Esophagus squamous epithelium (tissue), 5 donors: Measurements from ENCODE around the gene APP. TPM values are rescaled to one million over a fixed set of nuclear protein-coding genes. Genes with fewer than 3 reads are reported as not detected.
"Not testable (repeated sequence)": the region's sequence is repeated elsewhere in the genome, so short reads cannot be mapped to it uniquely, and the experiment has no call there.

Experiments used
- DNase-seq: peaks from one replicate; lab custom pipeline; 2025; lab: John Stamatoyannopoulos, UW
- H3K27ac ChIP-seq, 4 donors: fragments of 200-600 bp; sonication (generic); one replicate each; pipeline ENCODE4 v1.5.1; 2016 to 2019; ENCODE audit warnings: mild to moderate bottlenecking in 1 of 4
- H3K27me3 ChIP-seq, 4 donors: fragments of 200-600 bp; sonication (generic); 1 replicate in 3 of 4; 2 replicates in 1 of 4; pipeline versions ENCODE4 v1.5.1 to v1.6.0; 2017 to 2021; ENCODE audit warnings: antibody characterized with exemption in 1 of 4
- H3K36me3 ChIP-seq, 3 donors: fragments of 200-600 bp; sonication (generic); one replicate each; pipeline ENCODE4 v1.5.1; 2016 to 2019
- H3K4me1 ChIP-seq, 3 donors: fragments of 200-600 bp; sonication (generic); one replicate each; pipeline ENCODE4 v1.5.1; 2017 to 2019
- H3K4me3 ChIP-seq, 4 donors: fragments of 200-600 bp; sonication (generic); 1 replicate in 3 of 4; 2 replicates in 1 of 4; pipeline ENCODE4 v1.5.1; 2016 to 2019; ENCODE audit warnings: mild to moderate bottlenecking in 2 of 4, moderate library complexity in 1 of 4
- H3K9me3 ChIP-seq, 3 donors: fragments of 200-600 bp; sonication (generic); one replicate each; pipeline ENCODE4 v1.5.1; 2016 to 2019
- CTCF ChIP-seq, 6 experiments: fragments of 450-650 bp in 4 of 6; fragments of 200-600 bp in 2 of 6; sonication (generic) in 2 of 6; IDR thresholded peaks; one replicate each; pipeline ENCODE4 v1.5.1; 2016 to 2019; ENCODE audit warnings: antibody characterized with exemption in 6 of 6, mild to moderate bottlenecking in 4 of 6, moderate library complexity in 4 of 6
- POLR2A ChIP-seq, 4 donors: fragments of 450-650 bp; IDR thresholded peaks; one replicate each; pipeline ENCODE4 v1.6.1; 2017; ENCODE audit warnings: antibody characterized with exemption in 4 of 4, mild to moderate bottlenecking in 4 of 4, moderate library complexity in 3 of 4
- WGBS, 2 donors: methylation state at CpG; one replicate each; pipeline ENCODE4 v1.1.5; 2018; 5-methylcytosine and 5-hydroxymethylcytosine counted together
- intact Hi-C: fragments of 100-400 bp; cut with DNase I; formaldehyde crosslinking; loops from one replicate; pipeline ENCODE4 v1.15.0; 2022
- total RNA-seq, 4 donors: library from RNA; depleted of rRNA; stranded (reverse); fragments of >200 nt; gene quantifications; one replicate each; pipeline ENCODE4 v1.1.0, GENCODE V29; 2016
- donor health status: DM: yes; HTN: yes; CAD: no.

Gene APP
- total RNA-seq, 4 donors from 2014 or later, result 58.2 to 277 (median 183) TPM

GRCh38 chr21:26131554-26131953, 39.0 kb downstream of the APP start:
- TF ChIP-seq CTCF (IDR thresholded peaks at IDR 0.05) (no peak), POLR2A (IDR thresholded peaks at IDR 0.05) (no peak)
- WGBS, 2 donors, result 68 to 80% methylated on average over 3 of the region's 3 CpGs

GRCh38 chr21:26131053-26131452, 39.5 kb downstream of the APP start:
- peaks cover 3 to 63% (median 29%) of the 10 kb centered on the region in 3 donors for H3K4me1 ChIP-seq
- intact Hi-C loops, result not testable (repeated sequence)

More at GRCh38 chr21:26131554-26131953, 39.0 kb downstream of the APP start:
- Histone ChIP-seq H3K4me3 (no peak overlapping the region), H3K36me3 (no peaks in the 10 kb centered on the region), H3K9me3 (no peaks in the 10 kb centered on the region), H3K27me3 (no peaks in the 10 kb centered on the region), H3K4me1 (peaks cover 3 to 63% (median 29%) of the 10 kb centered on the region in 3 donors), H3K27ac (no peak overlapping the region)
- DNase-seq, result no peak
- intact Hi-C loops, result no loop called here

GRCh38 chr21:26130249-26130881, 40.2 kb downstream of the APP start:
- TF ChIP-seq CTCF (IDR thresholded peaks at IDR 0.05) (no peak), POLR2A (IDR thresholded peaks at IDR 0.05) (no peak)
- WGBS, 2 donors, result 26 to 40% methylated on average over 4 of the region's 4 CpGs
- no peak for DNase-seq
- H3K36me3 ChIP-seq, result no peaks in the 10 kb centered on the region
- H3K27ac ChIP-seq, result peak overlapping the region; percentile 1 to 36 (median 23)
- H3K4me1 ChIP-seq, result peaks cover 3 to 65% (median 29%) of the 10 kb centered on the region in 3 donors
- no peaks in the 10 kb centered on the region for H3K27me3 ChIP-seq
- intact Hi-C loops, result no loop called here
- H3K9me3 ChIP-seq, result no peaks in the 10 kb centered on the region
- no peak overlapping the region for H3K4me3 ChIP-seq

More at GRCh38 chr21:26131053-26131452, 39.5 kb downstream of the APP start:
- not testable (repeated sequence) for H3K4me3 ChIP-seq, DNase-seq, H3K27me3 ChIP-seq, H3K9me3 ChIP-seq, H3K36me3 ChIP-seq
- 84 to 90% methylated on average over 12 to 14 of the region's 14 CpGs for WGBS, 2 donors
- H3K27ac ChIP-seq, result peak overlapping the region in 2 of 4 donors; percentile 1 to 36

GRCh38 chr21:26127918-26128317, 42.7 kb downstream of the APP start:
- H3K27me3 ChIP-seq, result no peaks in the 10 kb centered on the region
- intact Hi-C loops, result no loop called here
- no peaks in the 10 kb centered on the region for H3K36me3 ChIP-seq
- no peak for DNase-seq
- TF ChIP-seq POLR2A (IDR thresholded peaks at IDR 0.05) (no peak), CTCF (IDR thresholded peaks at IDR 0.05) (no peak)
- H3K9me3 ChIP-seq, result no peaks in the 10 kb centered on the region
- WGBS, 2 donors, result 18 to 21% methylated on average over 6 of the region's 6 CpGs
- H3K27ac ChIP-seq, result peak overlapping the region in 3 of 4 donors; percentile 43 to 61 (median 47)
- H3K4me3 ChIP-seq, result peak overlapping the region in 1 of 4 donors; percentile 38
- H3K4me1 ChIP-seq, result peaks cover 3 to 89% (median 43%) of the 10 kb centered on the region in 3 donors

GRCh38 chr21:26127073-26127814, 43.3 kb downstream of the APP start:
- DNase-seq, result no peak
- no peaks in the 10 kb centered on the region for H3K36me3 ChIP-seq
- peak overlapping the region in 3 of 4 donors; percentile 43 to 61 (median 47) for H3K27ac ChIP-seq
- TF ChIP-seq CTCF (IDR thresholded peaks at IDR 0.05) (no peak), POLR2A (IDR thresholded peaks at IDR 0.05) (no peak)
- H3K9me3 ChIP-seq, result no peaks in the 10 kb centered on the region
- no peaks in the 10 kb centered on the region for H3K27me3 ChIP-seq
- WGBS, 2 donors, result 45 to 50% methylated on average over 1 of the region's 1 CpG
- intact Hi-C loops, result no loop called here
- H3K4me1 ChIP-seq, result peaks cover 3 to 94% (median 43%) of the 10 kb centered on the region in 3 donors
- H3K4me3 ChIP-seq, result peak overlapping the region in 1 of 4 donors; percentile 38
